ENCODE data around the gene SLC26A2. TPM values are rescaled to one million over a fixed set of nuclear protein-coding genes. Genes with fewer than 3 reads are reported as not detected.

The SLC26A2 gene
- total and polyA plus RNA-seq, 5 donors from 2014 or later, result 2.7 to 6.7 (median 3.7) TPM

DNA sequence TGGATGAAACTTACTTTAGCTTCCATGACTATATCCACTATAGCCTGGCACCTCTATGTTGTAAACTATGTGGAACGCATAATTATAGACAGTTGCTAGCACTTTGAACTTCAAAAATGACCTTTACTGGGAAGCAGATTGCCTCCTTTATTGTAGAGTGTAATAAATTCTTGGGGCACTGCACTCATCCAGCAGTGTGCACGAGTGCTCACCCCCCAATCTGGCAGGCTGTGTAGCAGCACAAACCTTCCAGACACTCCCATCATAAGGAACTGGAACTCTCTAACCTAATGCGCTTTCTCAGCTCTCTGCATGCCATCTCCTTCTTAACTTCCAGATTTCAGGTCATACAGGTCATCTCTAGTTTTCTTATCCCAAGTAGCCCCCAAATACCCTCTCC is 14.4 kb upstream of the SLC26A2 start:
- H3K4me3 Mint-ChIP-seq, result no peak overlapping the region
- Histone ChIP-seq H3K4me3 (ENCODE audit: low read depth, low read length) (no peak overlapping the region), H3K36me3 (ENCODE audit: control insufficient read depth, insufficient read depth, low read length) (no peaks in the 10 kb centered on the region), H3K9me3 (ENCODE audit: control insufficient read depth in 2 of 2, low read length in 2 of 2) (no peaks in the 10 kb centered on the region), H3K4me1 (ENCODE audit: control insufficient read depth, insufficient read depth, low read length, poor library complexity, severe bottlenecking) (no peaks in the 10 kb centered on the region), H3K27me3 (ENCODE audit: control insufficient read depth, insufficient read depth, low read length) (peaks cover 5% of the 10 kb centered on the region), H3K27ac (ENCODE audit: insufficient read depth, low read length, poor library complexity, severe bottlenecking) (no peak overlapping the region)
- H3K4me1 Mint-ChIP-seq, result no peaks in the 10 kb centered on the region
- H3K27me3 Mint-ChIP-seq, result peaks cover 20% of the 10 kb centered on the region
- no peak for ATAC-seq (ENCODE audit: low read depth in 2 of 2)
- no peak overlapping the region for H3K27ac Mint-ChIP-seq
- no peak for DNase-seq
- no peaks in the 10 kb centered on the region for H3K9me3 Mint-ChIP-seq
- no peaks in the 10 kb centered on the region for H3K36me3 Mint-ChIP-seq

DNA sequence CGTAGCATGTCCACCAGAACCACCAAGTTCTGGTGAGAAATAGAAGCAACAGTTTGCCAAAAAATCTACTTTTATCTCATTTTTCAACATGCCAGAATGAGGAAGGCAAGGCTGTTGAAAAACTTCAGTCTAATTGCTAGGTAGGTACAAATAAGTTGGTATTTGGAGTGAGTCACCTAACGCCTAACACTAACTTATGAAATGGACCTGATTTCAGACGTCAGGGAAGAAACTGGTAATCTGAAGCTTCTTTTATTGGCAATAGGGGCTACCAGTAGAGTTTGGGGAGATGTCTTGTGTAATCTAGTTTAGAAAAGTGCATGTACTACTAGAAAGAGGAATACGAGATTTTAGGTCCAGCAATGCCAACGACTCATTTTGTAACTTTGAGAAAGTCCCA is 11.6 kb upstream of the SLC26A2 start:
- Mint-ChIP-seq H3K27ac (no peak overlapping the region), H3K36me3 (no peaks in the 10 kb centered on the region), H3K4me1 (no peaks in the 10 kb centered on the region), H3K4me3 (no peak overlapping the region), H3K9me3 (no peaks in the 10 kb centered on the region), H3K27me3 (peaks cover 20% of the 10 kb centered on the region)
- H3K4me1 ChIP-seq (ENCODE audit: control insufficient read depth, insufficient read depth, low read length, poor library complexity, severe bottlenecking), result no peaks in the 10 kb centered on the region
- H3K27ac ChIP-seq (ENCODE audit: insufficient read depth, low read length, poor library complexity, severe bottlenecking), result no peak overlapping the region
- peaks cover 5% of the 10 kb centered on the region for H3K27me3 ChIP-seq (ENCODE audit: control insufficient read depth, insufficient read depth, low read length)
- DNase-seq (no peak), ATAC-seq (ENCODE audit: low read depth in 2 of 2) (no peak)
- H3K9me3 ChIP-seq (ENCODE audit: control insufficient read depth in 2 of 2, low read length in 2 of 2), result no peaks in the 10 kb centered on the region
- no peak overlapping the region for H3K4me3 ChIP-seq (ENCODE audit: low read depth, low read length)
- H3K36me3 ChIP-seq (ENCODE audit: control insufficient read depth, insufficient read depth, low read length), result no peaks in the 10 kb centered on the region

DNA sequence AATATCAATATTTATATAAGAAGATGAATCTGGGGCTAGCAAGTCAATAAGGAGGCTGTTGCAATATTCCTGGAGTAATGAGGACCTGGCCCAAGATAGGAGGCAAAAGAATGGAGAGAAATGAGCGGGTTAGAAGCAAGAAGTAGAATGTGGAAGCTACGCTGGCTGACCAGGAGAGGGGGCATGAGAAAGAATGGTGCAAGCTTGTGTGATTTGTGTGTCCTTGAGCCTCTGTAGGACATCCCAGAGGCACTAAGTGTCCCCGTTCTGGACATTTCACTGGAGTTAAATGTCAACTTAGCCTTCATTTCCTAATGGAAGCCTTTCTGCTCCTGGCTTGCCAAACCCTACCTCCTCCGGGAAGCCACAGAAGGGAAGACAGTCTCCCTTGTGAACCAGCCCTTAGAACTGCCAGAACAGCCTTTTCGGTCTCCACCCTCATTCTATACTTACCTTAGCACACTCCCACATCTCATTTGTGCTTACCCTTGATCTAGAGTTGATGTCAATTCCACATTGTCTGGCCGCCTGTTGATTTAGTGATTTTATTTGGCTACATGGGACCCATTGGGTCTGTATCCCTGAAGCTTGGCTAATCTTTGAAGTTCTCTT is 9.3 kb upstream of the SLC26A2 start:
- Mint-ChIP-seq H3K27me3 (peaks cover 16% of the 10 kb centered on the region), H3K4me1 (no peaks in the 10 kb centered on the region), H3K27ac (no peak overlapping the region), H3K4me3 (no peak overlapping the region), H3K9me3 (no peaks in the 10 kb centered on the region), H3K36me3 (no peaks in the 10 kb centered on the region)
- no peak overlapping the region for H3K4me3 ChIP-seq (ENCODE audit: low read depth, low read length)
- no peaks in the 10 kb centered on the region for H3K9me3 ChIP-seq (ENCODE audit: control insufficient read depth in 2 of 2, low read length in 2 of 2)
- DNase-seq (no peak), ATAC-seq (ENCODE audit: low read depth in 2 of 2) (no peak)
- H3K36me3 ChIP-seq (ENCODE audit: control insufficient read depth, insufficient read depth, low read length), result no peaks in the 10 kb centered on the region
- H3K4me1 ChIP-seq (ENCODE audit: control insufficient read depth, insufficient read depth, low read length, poor library complexity, severe bottlenecking), result no peaks in the 10 kb centered on the region
- H3K27ac ChIP-seq (ENCODE audit: insufficient read depth, low read length, poor library complexity, severe bottlenecking), result no peak overlapping the region
- H3K27me3 ChIP-seq (ENCODE audit: control insufficient read depth, insufficient read depth, low read length), result peaks cover 5% of the 10 kb centered on the region

DNA sequence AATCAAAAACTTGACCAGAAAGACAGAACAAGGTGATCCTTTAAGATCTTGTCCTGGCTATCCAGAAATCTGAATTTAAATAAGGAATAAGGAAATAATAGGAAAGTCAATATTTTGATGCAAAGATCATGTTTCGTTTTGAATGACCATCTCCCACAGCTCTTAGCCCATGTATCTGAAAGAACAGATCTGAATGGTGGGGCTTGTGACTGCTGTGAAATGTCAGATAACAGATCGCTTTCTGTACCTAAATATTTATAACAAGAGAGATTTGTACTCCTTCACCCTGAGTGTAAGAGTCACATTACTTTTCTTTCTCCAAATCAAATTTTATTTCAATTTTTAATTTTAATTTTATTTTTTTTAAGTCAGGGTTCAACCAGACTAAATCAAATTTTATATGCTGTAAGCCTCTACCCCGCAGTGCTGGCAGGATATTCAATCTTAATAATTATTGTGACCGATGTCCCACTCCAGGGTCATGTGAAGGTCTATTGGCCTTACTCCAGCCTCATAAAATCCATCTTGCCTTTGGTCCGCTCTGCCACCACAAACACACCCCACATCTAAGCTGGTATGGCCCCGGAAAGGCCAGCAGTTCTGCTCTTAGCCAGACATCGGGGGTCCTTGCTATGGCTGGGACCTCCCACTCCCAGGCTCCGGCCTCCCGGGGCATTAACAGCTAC is 7.0 kb upstream of the SLC26A2 start:
- Histone ChIP-seq H3K9me3 (ENCODE audit: control insufficient read depth in 2 of 2, low read length in 2 of 2) (no peaks in the 10 kb centered on the region), H3K27ac (ENCODE audit: insufficient read depth, low read length, poor library complexity, severe bottlenecking) (no peak overlapping the region), H3K4me3 (ENCODE audit: low read depth, low read length) (no peak overlapping the region), H3K36me3 (ENCODE audit: control insufficient read depth, insufficient read depth, low read length) (no peaks in the 10 kb centered on the region), H3K27me3 (ENCODE audit: control insufficient read depth, insufficient read depth, low read length) (no peaks in the 10 kb centered on the region), H3K4me1 (ENCODE audit: control insufficient read depth, insufficient read depth, low read length, poor library complexity, severe bottlenecking) (no peaks in the 10 kb centered on the region)
- no peaks in the 10 kb centered on the region for H3K36me3 Mint-ChIP-seq
- no peak for ATAC-seq (ENCODE audit: low read depth in 2 of 2)
- H3K4me1 Mint-ChIP-seq, result no peaks in the 10 kb centered on the region
- no peak overlapping the region for H3K4me3 Mint-ChIP-seq
- DNase-seq, result no peak
- H3K9me3 Mint-ChIP-seq, result no peaks in the 10 kb centered on the region
- no peak overlapping the region for H3K27ac Mint-ChIP-seq
- H3K27me3 Mint-ChIP-seq, result peaks cover 13% of the 10 kb centered on the region

DNA sequence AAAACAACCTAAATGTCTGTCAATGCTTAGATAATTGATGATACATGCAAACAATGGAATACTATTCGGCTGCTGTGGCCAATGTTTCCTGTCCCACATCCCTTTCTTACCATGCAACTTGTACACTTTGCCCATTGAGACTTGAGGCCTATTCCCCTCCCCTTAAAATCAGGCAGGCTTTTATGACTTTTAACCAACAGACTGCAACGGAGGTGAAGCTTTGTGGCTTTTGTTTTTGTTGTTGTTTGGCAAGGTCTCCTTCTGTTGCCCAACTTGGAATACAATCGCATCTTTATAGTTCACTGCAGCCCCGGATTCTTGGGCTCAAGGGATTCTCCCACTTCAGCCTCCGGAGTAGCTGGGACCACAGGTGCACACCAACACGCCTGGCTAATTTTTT is 5.8 kb upstream of the SLC26A2 start:
- no peaks in the 10 kb centered on the region for H3K9me3 Mint-ChIP-seq
- peaks cover 5% of the 10 kb centered on the region for H3K4me1 ChIP-seq (ENCODE audit: control insufficient read depth, insufficient read depth, low read length, poor library complexity, severe bottlenecking)
- DNase-seq (no peak), ATAC-seq (ENCODE audit: low read depth in 2 of 2) (no peak)
- H3K36me3 ChIP-seq (ENCODE audit: control insufficient read depth, insufficient read depth, low read length), result no peaks in the 10 kb centered on the region
- H3K27ac Mint-ChIP-seq, result no peak overlapping the region
- no peak overlapping the region for H3K4me3 Mint-ChIP-seq
- H3K9me3 ChIP-seq (ENCODE audit: control insufficient read depth in 2 of 2, low read length in 2 of 2), result no peaks in the 10 kb centered on the region
- peaks cover 7% of the 10 kb centered on the region for H3K27me3 Mint-ChIP-seq
- H3K4me1 Mint-ChIP-seq, result peaks cover 4 to 11% (median 6%) of the 10 kb centered on the region in 4 donors
- H3K36me3 Mint-ChIP-seq, result no peaks in the 10 kb centered on the region
- H3K27me3 ChIP-seq (ENCODE audit: control insufficient read depth, insufficient read depth, low read length), result no peaks in the 10 kb centered on the region
- H3K4me3 ChIP-seq (ENCODE audit: low read depth, low read length), result no peak overlapping the region
- H3K27ac ChIP-seq (ENCODE audit: insufficient read depth, low read length, poor library complexity, severe bottlenecking), result no peak overlapping the region

- Histone ChIP-seq H3K9me3 (ENCODE audit: control insufficient read depth in 2 of 2, low read length in 2 of 2) (no peaks in the 10 kb centered on the region), H3K4me3 (ENCODE audit: low read depth, low read length) (no peak overlapping the region), H3K4me1 (ENCODE audit: control insufficient read depth, insufficient read depth, low read length, poor library complexity, severe bottlenecking) (peaks cover 14% of the 10 kb centered on the region), H3K27ac (ENCODE audit: insufficient read depth, low read length, poor library complexity, severe bottlenecking) (no peak overlapping the region), H3K36me3 (ENCODE audit: control insufficient read depth, insufficient read depth, low read length) (no peaks in the 10 kb centered on the region), H3K27me3 (ENCODE audit: control insufficient read depth, insufficient read depth, low read length) (no peaks in the 10 kb centered on the region)
- ATAC-seq (ENCODE audit: low read depth in 2 of 2) (no peak), DNase-seq (no peak)
- H3K27ac Mint-ChIP-seq, result no peak overlapping the region
- peaks cover 9 to 24% (median 18%) of the 10 kb centered on the region in 4 donors for H3K4me1 Mint-ChIP-seq
- H3K36me3 Mint-ChIP-seq, result no peaks in the 10 kb centered on the region
- peak overlapping the region in 1 of 4 donors; percentile 19 for H3K4me3 Mint-ChIP-seq
- H3K9me3 Mint-ChIP-seq, result no peaks in the 10 kb centered on the region
- no peaks in the 10 kb centered on the region for H3K27me3 Mint-ChIP-seq
Measured at GRCh38 chr5:149956685-149957084, 3.9 kb upstream of the SLC26A2 start.

DNA sequence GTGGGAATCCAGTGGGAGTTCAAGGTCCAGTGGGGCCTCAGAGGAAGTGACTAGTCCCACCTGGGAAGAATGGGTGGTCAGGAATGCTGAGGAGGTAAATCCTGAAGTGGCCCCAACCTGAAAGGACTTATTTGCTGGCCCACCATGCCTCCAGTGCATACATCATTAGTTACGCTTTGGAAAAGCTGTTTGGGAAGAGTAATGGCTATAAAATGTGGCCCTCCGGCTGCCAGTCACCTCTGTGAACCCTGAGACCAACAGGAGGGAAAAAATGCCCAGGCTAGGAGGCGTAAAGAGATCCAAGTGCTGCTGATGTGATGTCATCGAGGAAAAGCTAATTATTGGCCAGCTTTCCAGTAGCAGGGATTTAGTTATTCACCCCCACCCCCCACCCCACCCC is 2.7 kb upstream of the SLC26A2 start:
- H3K9me3 Mint-ChIP-seq, result no peaks in the 10 kb centered on the region
- no peaks in the 10 kb centered on the region for H3K27me3 Mint-ChIP-seq
- no peaks in the 10 kb centered on the region for H3K9me3 ChIP-seq (ENCODE audit: control insufficient read depth in 2 of 2, low read length in 2 of 2)
- H3K27me3 ChIP-seq (ENCODE audit: control insufficient read depth, insufficient read depth, low read length), result no peaks in the 10 kb centered on the region
- H3K4me1 Mint-ChIP-seq, result peaks cover 9 to 33% (median 26%) of the 10 kb centered on the region in 4 donors
- peaks cover 3% of the 10 kb centered on the region for H3K36me3 Mint-ChIP-seq
- ATAC-seq (ENCODE audit: low read depth in 2 of 2) (no peak), DNase-seq (no peak)
- H3K27ac ChIP-seq (ENCODE audit: insufficient read depth, low read length, poor library complexity, severe bottlenecking), result no peak overlapping the region
- no peak overlapping the region for H3K27ac Mint-ChIP-seq
- no peak overlapping the region for H3K4me3 ChIP-seq (ENCODE audit: low read depth, low read length)
- no peaks in the 10 kb centered on the region for H3K36me3 ChIP-seq (ENCODE audit: control insufficient read depth, insufficient read depth, low read length)
- peaks cover 20% of the 10 kb centered on the region for H3K4me1 ChIP-seq (ENCODE audit: control insufficient read depth, insufficient read depth, low read length, poor library complexity, severe bottlenecking)
- H3K4me3 Mint-ChIP-seq, result peak overlapping the region in 2 of 4 donors; percentile 16 to 40

All from CD4-positive, CD25-positive, alpha-beta regulatory T cell (primary cell).